Stimulated activated CD8-positive, alpha-beta memory T cell treated with anti-CD3 and anti-CD28 coated beads, Interleukin-4, amount 100 ng/mL, for 1 hour (primary cell): ENCODE measurements around the gene DLGAP5.

ENCODE experiments used
- DNase-seq, 2 donors: peaks; one replicate each; pipeline ENCODE4 v3.0.0-alpha.2; 2020; ENCODE audit warnings: low read depth in 2 of 2, low spot score in 1 of 2

DLGAP5 gene

GRCh38 chr14:55129428-55130195 lies 61.8 kb downstream of the DLGAP5 start:
- DNase-seq = no peak

DNA sequence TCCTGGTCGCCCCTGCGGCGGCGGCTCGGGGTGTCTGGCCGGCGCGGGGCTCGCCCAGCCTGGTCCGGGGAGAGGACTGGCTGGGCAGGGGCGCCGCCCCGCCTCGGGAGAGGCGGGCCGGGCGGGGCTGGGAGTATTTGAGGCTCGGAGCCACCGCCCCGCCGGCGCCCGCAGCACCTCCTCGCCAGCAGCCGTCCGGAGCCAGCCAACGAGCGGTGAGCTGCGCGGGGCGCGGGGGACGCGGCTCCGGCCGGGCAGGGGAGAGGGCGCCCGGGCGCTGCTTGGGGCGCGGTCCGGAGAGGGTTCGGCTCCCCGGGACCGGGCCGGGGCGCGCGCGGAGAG lies 62.3 kb downstream of the DLGAP5 start, which contains the start of gene LGALS3:
TSS of gene LGALS3 (plus strand) at position 167 of the 342 bp plus-strand sequence. CDS start 8,122 bp downstream, outside the sequence.
- no peak for DNase-seq

DNA sequence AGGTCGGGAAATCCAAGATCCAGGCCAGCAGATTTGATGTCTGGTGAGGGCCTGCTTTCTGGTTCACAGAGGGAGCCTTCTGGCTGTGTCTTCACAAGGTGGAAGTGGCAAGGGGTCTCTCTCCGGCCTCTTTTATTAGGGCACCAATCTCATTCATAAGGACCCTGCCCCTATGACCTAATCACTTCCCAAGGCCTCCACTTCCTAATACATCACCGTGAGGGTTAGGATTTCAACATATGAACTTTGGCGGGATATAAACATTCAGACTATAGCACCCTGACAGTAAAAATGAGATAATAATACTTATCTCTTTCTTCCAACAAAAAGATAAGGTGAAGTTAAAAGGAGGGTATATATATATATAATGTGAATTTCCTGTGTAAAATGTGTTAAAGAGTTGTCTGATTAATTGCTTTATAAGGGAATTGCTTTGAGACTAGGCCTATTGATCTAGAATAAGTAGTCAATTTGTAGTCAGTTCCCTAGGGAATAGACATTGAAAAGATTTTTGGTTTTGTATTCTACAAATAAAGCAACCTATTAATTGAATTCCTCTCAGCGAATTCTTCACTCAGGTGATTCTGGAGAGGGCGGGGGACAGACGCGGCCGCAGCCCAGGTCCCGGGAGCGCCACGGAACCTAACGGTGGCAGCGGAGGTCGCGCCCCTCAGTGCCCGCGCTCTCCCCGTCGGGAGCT lies 62.8 kb downstream of the DLGAP5 start:
- no peak for DNase-seq

DNA sequence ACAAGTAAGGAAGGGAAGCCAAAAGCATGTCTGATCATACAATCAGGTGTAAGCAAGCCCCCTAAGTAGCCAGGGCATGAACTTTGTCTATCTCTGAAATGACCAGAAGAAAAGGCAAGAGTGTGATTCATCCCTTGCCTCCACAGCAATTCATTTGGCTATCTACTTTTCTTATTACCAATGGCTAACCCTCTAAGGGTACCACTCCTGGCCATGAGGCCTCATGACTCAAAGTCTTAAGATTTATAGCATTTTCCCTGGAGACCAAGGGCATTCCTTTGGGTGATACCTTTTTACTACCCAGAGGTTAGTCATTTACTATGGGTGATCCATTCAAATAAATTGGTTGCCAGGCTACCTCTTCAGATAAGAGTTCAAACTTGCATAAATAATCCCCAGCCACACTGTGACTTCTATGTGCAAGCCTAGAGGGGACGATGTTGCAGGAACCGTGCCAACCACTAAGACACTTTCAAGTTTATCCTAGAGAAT lies 63.9 kb downstream of the DLGAP5 start:
- DNase-seq = no peak

DNA sequence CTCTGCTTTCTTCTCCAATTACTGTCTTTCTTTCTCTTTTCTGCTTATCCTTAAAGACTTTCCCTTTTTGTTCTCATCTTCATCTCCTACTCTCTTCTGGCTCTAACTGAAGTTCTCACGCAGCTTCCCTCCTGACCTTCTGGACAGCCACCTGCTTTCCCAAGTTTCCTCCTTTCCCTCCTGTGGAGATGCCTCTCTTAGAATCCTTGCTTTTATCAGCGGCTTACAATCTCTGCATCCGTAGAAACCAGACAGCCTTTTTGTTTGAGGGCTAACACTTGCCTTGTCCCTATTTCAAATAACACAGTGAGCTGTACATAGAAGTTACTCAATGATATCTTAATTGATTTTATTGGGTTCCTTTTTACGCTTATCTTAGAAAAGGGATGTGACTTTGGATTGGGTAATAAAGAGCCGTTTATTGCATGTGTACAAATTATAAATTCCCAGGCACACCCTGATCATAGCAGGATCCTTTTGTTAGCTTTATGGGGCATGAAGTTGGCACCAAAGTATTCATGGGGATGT lies 64.4 kb downstream of the DLGAP5 start:
- DNase-seq = no peak

GRCh38 chr14:55126034-55126433 lies 65.4 kb downstream of the DLGAP5 start:
- no peak for DNase-seq

- no peak for DNase-seq
Observed at GRCh38 chr14:55125403-55125802, 66.0 kb downstream of the DLGAP5 start.

DNA sequence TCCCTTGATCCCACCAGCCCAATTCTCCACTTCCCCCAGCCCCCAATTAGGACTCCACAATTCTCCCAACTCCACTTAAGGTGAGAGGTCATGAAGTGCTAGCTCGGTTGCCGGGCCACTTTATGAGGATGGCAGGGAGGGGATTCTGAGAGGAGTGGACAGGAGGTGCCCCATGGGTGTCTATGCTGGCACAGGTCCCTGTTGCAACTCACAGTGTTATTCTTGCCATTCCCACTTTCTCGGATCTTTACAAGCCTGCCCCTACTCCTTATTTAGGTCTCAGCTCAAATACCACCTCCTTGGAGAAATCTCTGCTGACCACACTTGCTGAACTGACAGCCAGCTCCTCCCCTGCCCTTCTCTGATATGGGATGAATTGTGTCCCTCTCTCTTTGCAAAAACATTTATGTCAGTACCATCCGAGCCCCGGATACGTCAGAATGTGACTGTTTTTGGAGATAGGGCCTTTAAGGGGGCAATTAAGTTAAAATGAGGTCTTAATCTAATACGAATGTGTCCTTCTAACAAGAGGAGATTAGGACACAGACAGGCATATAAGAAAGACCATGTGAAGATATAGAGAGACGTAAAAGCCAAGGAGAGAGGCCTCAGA lies 66.5 kb downstream of the DLGAP5 start:
- DNase-seq = no peak

DNA sequence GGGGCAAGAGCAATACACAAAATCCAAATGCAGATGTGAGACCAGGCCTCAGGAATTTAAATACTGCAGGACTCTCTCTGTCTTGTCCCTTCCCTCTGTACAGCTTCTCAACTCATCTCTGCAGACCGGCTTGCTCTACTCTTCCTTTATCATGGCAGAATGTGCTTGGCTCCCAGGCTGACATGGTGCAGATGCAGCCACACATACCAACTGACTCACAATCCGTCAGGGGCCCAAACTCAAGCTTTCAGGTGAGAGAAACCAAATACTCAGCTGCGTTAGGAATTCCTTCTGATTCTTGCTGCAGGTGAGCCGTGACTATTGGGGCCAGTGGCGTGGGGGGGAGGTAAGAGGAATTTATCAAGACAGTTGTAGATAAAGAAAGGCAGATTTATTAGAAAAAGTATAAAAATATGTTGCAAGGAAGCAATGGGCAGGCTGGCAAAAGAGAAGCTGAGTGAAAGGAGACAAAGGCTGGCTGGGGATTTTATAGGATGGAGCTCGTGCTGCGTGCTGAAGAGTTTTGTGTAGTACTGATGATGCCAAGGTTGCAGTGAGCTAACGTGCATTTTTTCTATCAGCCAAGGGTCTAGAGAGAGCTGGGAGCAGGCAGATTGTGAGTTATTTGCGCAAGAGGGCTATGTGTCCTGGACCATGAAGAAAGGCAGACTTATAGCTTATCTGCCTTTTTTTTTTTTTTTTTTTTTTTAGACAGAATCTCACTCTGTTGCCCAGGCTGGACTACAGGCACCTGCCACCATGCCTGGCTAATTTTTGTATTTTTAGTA lies 67.3 kb downstream of the DLGAP5 start:
- DNase-seq = no peak

DNA sequence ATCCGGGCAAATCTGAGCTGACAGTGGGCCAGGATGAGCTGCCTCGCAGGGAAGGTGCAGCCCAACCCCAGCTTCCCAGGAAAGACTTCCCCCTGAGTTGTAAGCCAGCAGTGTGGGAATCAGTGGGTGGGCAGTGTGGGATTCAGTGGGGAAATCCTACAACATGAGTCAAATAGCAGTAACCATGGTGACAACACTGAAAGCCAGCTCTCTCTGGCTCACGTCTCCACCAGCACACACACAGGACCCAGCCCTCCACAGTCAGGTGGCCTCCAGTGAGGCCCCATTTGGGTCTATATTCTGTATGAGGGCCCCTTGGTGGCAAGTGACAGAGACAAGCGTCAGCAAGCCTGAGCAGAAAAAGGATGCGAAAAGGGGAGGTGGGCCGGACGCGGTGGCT lies 68.3 kb downstream of the DLGAP5 start:
- DNase-seq = no peak

DNA sequence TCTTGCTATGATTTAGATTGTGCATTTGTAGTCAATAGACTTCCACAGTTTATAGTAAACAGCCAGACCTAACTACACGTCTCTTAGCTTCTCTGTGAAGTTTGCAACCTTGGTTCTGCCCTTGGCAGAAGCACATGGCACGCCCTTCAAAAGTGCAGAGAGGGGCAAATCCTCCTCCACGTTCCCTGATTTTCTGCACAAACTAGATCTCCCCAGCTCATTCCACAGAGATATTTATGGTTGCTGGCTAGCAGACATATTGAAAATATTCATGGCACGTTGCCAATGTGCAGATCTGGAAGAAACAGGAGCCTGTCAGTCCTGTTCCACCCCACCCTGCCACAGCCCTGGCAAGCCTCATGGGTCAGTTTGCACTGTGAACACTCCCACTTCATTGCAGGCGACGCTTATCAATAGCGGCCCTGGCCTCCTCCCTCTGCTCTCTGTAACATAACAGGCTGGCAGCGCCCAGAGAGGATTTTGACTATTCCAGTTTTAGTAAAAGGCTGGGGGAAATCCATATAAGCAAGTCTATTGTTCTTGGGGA lies 68.9 kb downstream of the DLGAP5 start:
- DNase-seq = no peak

GRCh38 chr14:55121628-55122439 lies 69.6 kb downstream of the DLGAP5 start:
- no peak for DNase-seq

DNA sequence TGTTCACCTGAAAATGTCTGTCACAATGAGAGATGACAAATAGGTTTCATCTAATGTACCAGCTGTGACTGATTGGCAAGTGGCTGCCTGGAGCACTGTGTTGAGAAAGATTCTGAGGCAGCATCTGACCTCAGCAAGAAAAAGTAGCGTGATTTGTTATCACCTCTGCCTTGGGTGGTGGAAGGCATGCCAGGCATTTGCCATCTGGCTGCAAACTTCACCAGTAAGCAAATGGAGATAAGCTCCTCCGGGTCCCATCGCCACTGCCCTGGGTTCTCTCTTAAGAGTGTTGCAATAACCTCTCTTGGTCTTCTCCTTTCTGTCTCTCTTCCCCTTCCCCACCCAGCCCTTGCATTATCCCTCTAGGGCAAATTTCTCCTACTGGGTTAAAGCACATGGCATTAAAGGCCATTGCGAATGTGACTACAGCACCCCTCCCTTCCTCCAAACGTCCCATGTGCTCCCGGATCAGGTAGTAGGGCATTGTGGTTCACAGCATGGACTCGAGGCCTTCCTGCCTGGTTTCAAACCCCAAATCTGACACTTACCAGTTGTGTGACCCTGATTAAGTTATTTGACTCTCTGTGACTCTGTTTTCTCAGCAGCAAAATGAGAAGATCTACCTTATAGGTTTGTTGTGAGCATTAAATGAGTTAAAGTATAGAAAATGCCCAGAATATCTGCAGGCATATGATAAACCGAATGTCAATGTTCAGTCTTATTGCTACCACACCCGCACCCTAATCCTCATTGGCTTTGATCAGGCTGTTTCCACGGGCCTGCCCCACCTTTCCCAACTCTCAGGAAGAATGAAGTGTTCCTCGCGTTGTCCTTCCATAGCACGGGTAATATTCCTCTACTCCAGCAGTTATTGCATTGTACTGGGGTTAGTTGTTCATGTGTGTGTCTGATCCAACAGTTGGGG lies 70.6 kb downstream of the DLGAP5 start:
- DNase-seq = no peak

DNA sequence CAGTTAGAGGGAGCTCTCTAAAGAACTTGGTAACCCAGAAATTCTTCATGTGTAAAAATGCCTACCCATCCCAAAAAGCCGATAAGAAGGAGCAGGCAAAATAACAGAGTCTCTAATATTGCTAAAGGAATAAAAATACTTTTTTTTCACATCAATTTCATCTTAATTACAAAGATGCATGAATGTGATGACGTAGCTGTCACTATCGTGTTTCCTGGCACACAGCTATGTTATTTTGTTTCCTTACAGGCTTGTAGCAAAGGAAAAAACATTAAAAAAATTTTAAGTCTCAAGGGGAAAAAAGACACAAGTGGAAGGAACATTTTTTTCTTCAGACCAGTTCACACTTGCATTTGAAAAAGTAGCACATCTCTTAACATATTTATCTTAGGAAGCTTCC lies 72.6 kb downstream of the DLGAP5 start:
- DNase-seq = no peak

- DNase-seq = no peak
Observed at GRCh38 chr14:55117803-55118441, 73.5 kb downstream of the DLGAP5 start.

- DNase-seq = no peak
Observed at GRCh38 chr14:55116246-55117030, 74.9 kb downstream of the DLGAP5 start.

DNA sequence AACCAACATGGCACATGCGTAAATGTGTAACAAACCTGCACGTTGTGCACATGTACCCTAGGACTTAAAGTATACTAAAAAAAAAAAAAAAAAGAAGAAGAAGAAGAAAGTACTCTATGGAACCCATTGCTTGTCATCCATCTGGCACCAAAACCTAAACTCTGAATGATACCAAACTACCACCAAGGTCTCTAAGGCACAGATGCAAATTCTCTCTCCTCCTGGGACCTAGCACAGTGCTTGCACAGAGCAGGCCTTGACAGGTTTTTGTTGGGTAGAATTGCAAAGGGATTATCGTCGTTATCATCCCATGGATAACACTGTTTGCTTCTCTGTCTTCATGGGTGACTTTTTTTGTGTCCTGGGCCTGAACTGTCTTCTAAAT lies 75.5 kb downstream of the DLGAP5 start:
- no peak for DNase-seq

- DNase-seq = no peak
Observed at GRCh38 chr14:55115460-55115859, 75.9 kb downstream of the DLGAP5 start.
